AG04450 (cell line): ENCODE measurements around the gene CCNL2. TPM values are rescaled to one million over a fixed set of nuclear protein-coding genes. Genes with fewer than 3 reads are reported as not detected.

Source experiments
- CTCF ChIA-PET: fragments of 300-600, 350-600 bp; formaldehyde crosslinking; extraction: SDS; loops from one replicate; lab custom pipeline; 2022; ENCODE audit warnings: antibody characterized with exemption, inconsistent platforms; lab: Charles Lee
- POLR2A ChIA-PET: fragments of 350-600 bp; formaldehyde crosslinking; extraction: SDS; loops from one replicate; lab custom pipeline; 2021; ENCODE audit warnings: antibody characterized with exemption, inconsistent platforms; lab: Yijun Ruan, JAX
- DNase-seq: peaks from one replicate; pipeline ENCODE4 v3.0.0-alpha.2; 2011; ENCODE audit warnings: low read depth, low spot score
- H3K27ac ChIP-seq: one replicate; pipeline ENCODE4 v1.5.1; 2012; ENCODE audit warnings: low read depth, low read length, control low read depth
- H3K27me3 ChIP-seq: one replicate; pipeline ENCODE4 v1.6.0; 2012; ENCODE audit warnings: low read length; ENCODE audit not compliant: control insufficient read depth, insufficient read depth
- H3K4me3 ChIP-seq: 2 replicates; pipeline ENCODE4 v1.5.1; 2011; ENCODE audit warnings: mild to moderate bottlenecking, low read depth, low read length, control low read depth
- H3K9me3 ChIP-seq: 2 replicates; pipeline ENCODE4 v1.5.1; 2012; ENCODE audit warnings: low read length; ENCODE audit not compliant: control insufficient read depth, insufficient read depth
- CTCF ChIP-seq: IDR thresholded peaks from 2 replicates; pipeline ENCODE4 v1.5.1; 2011; ENCODE audit warnings: low read depth, low read length, control low read depth, inconsistent platforms
- polyA plus RNA-seq: library from polyadenylated mRNA; depleted of rRNA; stranded (reverse); fragments of >200 nt; gene quantifications from 2 replicates; pipeline ENCODE4 v1.2.3, GENCODE V29; 2011

Gene CCNL2
- polyA plus RNA-seq, 1 experiment, result 181 TPM

DNA sequence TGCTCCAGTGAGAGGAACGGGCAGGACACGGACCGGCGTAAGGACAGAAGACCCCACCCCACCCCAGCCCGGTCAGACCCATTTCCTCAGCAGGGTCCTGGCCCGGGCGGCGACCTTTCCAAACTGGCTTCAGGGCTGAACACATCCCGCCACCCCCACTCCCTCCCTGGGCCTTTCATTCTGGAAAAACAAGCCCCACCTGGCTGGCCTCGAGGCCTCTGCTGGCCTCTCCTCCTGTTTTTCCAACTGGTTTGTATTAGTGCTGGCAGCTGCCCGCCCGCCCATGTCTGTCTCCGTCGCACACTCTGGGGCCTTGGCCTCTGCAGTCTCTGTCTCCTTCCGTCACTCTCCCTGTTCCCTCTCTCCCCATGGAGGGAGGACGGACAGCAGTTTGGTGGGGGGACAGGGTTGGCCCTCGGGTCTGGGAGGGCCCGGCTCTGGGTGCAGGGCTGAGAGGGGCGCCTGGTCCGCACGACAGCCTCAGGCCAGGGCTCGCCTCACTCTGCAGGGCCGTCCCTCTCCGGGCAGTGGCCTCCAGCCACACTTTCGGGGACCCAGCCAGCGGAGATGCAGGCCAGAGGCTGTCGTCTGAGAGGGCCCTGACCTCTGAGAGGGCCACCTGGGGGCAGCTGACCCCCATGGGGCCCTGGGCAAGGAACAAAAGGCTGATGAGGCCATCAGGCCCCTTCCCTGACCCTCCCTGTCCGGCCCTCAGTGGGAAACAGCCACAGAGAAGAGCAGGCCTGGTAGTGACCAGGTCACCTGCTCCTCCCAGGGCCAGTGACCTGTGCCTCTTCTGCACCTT lies 39.3 kb downstream of the CCNL2 start:
- H3K27ac ChIP-seq, result peak overlapping the region; percentile 99
- TF ChIP-seq CTCF, result no peak
- H3K9me3 ChIP-seq, result no peaks in the 10 kb centered on the region; the same call in 1 of the 2 replicates
- H3K4me3 ChIP-seq, result peak overlapping the region; percentile 4; the same call in 1 of the 2 replicates
- ChIA-PET CTCF (no interaction called here), POLR2A (interaction anchor here (0.5 to 0.7 kb wide), 2 partner anchors 15 to 62 kb away, joined by 3 to 7 read pairs; partner anchors contain the start of gene AURKAIP1)
- no peak for DNase-seq
- no peaks in the 10 kb centered on the region for H3K27me3 ChIP-seq

- POLR2A ChIA-PET, result interaction anchor here (0.5 to 2.4 kb wide), 3 partner anchors 13 to 63 kb away, joined by 5 to 16 read pairs (median 7); partner anchors contain the start of gene AURKAIP1
- TF ChIP-seq CTCF, result no peak
- CTCF ChIA-PET, result no interaction called here
- Histone ChIP-seq H3K27me3 (no peaks in the 10 kb centered on the region), H3K27ac (peak overlapping the region; percentile 99), H3K9me3 (no peaks in the 10 kb centered on the region; the same call in 1 of the 2 replicates), H3K4me3 (peak overlapping the region; percentile 84)
- DNase-seq, result peak; percentile 47
Measured at GRCh38 chr1:1359308-1359663, 39.8 kb downstream of the CCNL2 start.

DNA sequence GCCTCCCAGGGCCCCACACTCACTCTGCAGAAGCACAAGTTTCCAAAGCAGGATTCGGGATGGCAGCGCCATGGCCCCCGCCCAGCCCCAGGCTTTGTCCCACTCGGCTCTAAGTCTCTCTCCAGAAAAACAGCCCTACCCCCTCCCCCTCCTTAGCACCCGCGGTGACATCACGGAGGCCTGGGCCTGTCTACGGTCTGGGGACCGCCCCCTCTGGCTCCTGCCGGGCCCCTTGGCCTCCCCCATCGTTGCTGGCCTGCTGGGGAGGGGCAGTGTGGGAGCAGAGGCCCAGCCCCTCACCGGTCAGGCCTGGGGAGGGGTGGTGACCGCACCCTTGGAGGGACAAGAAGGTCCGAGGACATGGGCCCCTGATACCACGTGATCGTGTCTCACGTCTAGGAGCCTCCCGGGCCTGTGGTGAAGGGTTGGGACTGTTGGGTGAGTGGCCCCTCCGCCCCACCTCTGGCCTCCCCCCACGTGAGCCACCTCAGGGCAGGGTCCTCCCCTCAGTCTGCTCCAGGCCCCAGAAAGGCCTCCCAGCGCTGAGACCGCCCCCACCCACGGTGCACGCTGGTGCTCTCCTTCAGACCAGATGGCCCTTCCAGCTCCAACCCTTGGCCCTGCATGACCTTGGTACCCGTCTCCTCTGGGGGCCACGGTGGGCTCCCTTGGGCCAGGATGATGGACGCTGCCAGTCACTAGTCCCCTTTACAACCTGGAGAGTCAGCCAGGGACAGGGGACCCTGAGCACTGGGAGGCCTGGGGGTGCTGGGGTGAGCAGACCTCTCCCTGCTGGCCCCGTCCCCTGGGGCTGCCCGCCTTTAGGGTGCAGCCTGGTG lies 40.5 kb downstream of the CCNL2 start, which contains the start of gene MXRA8:
TSS of gene MXRA8 (minus strand) at position 123 of the 839 bp plus-strand sequence. CDS start at position 72, 51 bp downstream.
- no peaks in the 10 kb centered on the region; the same call in 1 of the 2 replicates for H3K9me3 ChIP-seq
- TF ChIP-seq CTCF, result no peak
- DNase-seq, result peak; percentile 58
- peak within 1 kb of the TSS; percentile 84 for H3K4me3 ChIP-seq
- no peaks in the 10 kb centered on the region for H3K27me3 ChIP-seq
- CTCF ChIA-PET, result no interaction called here
- POLR2A ChIA-PET, result interaction anchor here (1.0 to 2.4 kb wide), 3 partner anchors 11 to 16 kb away, joined by 5 to 16 read pairs (median 7); partner anchors contain the start of gene AURKAIP1
- H3K27ac ChIP-seq, result peak within 1 kb of the TSS; percentile 99

- Histone ChIP-seq H3K27ac (peak overlapping the region; percentile 99), H3K9me3 (no peaks in the 10 kb centered on the region; the same call in 1 of the 2 replicates), H3K27me3 (no peaks in the 10 kb centered on the region), H3K4me3 (peak overlapping the region; percentile 84)
- DNase-seq, result no peak
- ChIA-PET CTCF (no interaction called here), POLR2A (interaction anchor here (0.9 to 2.4 kb wide), 3 partner anchors 10 to 17 kb away, joined by 3 to 16 read pairs (median 7); partner anchors contain the start of gene AURKAIP1)
- TF ChIP-seq CTCF, result no peak
Measured at GRCh38 chr1:1357871-1358432, 41.2 kb downstream of the CCNL2 start.
